Activated CD8-positive, alpha-beta T cell treated with anti-CD3 and anti-CD28 coated beads, Interleukin-2, amount 10 ng/mL, durations not matched to agents 7 days and 5 days (primary cell): Measurements from ENCODE around the gene HEPACAM. TPM values are rescaled to one million over a fixed set of nuclear protein-coding genes. Genes with fewer than 3 reads are reported as not detected.
"Not testable (repeated sequence)": the region's sequence is repeated elsewhere in the genome, so short reads cannot be mapped to it uniquely, and the experiment has no call there.

Experiments
- ATAC-seq: fragments of 150-1000 bp; cut with Tn5 transposase; one replicate; pipeline ENCODE4 v1.10.0; 2021; ENCODE audit warnings: moderate library complexity
- CTCF ChIA-PET: fragments of 350-600 bp; sonication (Branson Sonifier 250); formaldehyde crosslinking; loops from one replicate; lab custom pipeline; 2021; ENCODE audit warnings: antibody characterized with exemption; lab: Charles Lee
- POLR2A ChIA-PET: fragments of 350-600 bp; sonication (Branson Sonifier 250); formaldehyde crosslinking; loops from one replicate; lab custom pipeline; 2021; ENCODE audit warnings: antibody characterized with exemption; lab: Charles Lee
- DNase-seq: peaks from one replicate; pipeline ENCODE4 v3.0.0-alpha.2; 2020
- H3K27ac Mint-ChIP-seq: one replicate; pipeline ENCODE4 v1.8.0; 2021; ENCODE audit warnings: mild to moderate bottlenecking, mixed read lengths
- H3K27me3 Mint-ChIP-seq: one replicate; pipeline ENCODE4 v1.8.0; 2021; ENCODE audit warnings: low read depth, mixed read lengths
- H3K36me3 Mint-ChIP-seq: one replicate; pipeline ENCODE4 v1.8.0; 2021; ENCODE audit warnings: low read depth, mixed read lengths
- H3K4me1 Mint-ChIP-seq: one replicate; pipeline ENCODE4 v1.8.0; 2021; ENCODE audit warnings: low read depth, mixed read lengths
- H3K4me3 Mint-ChIP-seq: one replicate; pipeline ENCODE4 v1.8.0; 2021; ENCODE audit warnings: mild to moderate bottlenecking, mixed read lengths
- H3K9me3 Mint-ChIP-seq: one replicate; pipeline ENCODE4 v1.8.0; 2022; ENCODE audit warnings: mixed read lengths; ENCODE audit not compliant: insufficient read depth
- total RNA-seq, 2 experiments: library from RNA; stranded (reverse); gene quantifications; one replicate each; pipeline ENCODE4 v1.2.3, GENCODE V29; 2021

HEPACAM gene, protein sequence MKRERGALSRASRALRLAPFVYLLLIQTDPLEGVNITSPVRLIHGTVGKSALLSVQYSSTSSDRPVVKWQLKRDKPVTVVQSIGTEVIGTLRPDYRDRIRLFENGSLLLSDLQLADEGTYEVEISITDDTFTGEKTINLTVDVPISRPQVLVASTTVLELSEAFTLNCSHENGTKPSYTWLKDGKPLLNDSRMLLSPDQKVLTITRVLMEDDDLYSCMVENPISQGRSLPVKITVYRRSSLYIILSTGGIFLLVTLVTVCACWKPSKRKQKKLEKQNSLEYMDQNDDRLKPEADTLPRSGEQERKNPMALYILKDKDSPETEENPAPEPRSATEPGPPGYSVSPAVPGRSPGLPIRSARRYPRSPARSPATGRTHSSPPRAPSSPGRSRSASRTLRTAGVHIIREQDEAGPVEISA
- total RNA-seq, result not detected

DNA sequence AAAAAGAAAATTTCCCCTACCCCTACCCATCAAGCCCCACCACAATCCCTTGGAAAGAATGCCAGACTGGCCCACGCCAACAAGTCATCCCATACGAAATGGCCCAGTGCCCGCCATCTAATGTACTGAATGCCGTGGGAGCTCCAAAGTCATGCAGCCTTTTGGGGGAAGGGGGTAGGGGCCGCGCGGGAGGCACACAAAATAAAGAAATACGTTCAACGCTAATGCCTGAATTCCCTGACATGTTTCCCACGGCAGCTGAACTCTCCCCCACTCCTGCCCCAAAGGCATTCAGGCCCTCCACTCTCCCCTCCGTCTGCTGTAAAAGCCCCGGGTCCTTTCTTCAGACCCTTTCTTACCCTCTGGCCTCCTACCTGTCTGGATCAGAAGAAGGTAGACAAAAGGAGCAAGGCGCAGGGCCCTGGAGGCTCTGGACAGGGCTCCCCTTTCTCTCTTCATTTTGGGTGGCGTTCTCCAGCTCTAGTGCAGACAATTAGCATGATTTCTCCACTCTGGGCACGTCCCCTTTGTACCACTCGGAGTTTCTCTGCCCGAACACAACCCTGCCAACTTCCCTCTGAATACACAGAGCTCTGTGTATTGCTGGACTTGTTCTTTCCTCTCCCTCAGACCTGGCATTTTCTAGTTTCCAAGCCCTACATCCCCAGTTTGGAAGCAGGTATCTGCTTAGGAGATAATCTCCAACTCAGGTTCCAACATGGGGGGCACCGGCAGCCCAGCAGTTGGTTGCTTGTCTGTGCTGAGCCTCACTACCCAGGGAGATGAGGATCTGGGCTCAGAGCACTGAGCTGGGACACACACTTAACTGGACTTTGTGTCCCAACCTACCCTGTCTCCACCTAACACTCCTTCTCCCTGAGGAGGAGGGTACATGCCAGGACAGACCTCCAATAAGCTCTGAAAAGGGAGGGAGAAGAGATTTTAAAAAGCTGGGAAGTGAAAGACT, at the start of gene HEPACAM:
Gene HEPACAM, minus strand, starts transcription at position 500 of the 967 bp plus-strand sequence. Its CDS starts 41 bp downstream, at position 459.
- Mint-ChIP-seq H3K36me3 (no peaks in the 10 kb centered on the region), H3K9me3 (no peaks in the 10 kb centered on the region), H3K4me1 (peaks cover 5% of the 10 kb centered on the region), H3K27ac (no peak within 1 kb of the TSS), H3K27me3 (peaks cover 10% of the 10 kb centered on the region), H3K4me3 (no peak within 1 kb of the TSS)
- ChIA-PET CTCF (interaction anchor here (1.1 to 3.1 kb wide), 4 partner anchors 9 to 59 kb away, joined by 3 to 10 read pairs (median 9); no protein-coding TSS in a partner anchor), POLR2A (interaction anchor here (0.6 to 1.8 kb wide), 2 partner anchors 9 to 18 kb away, joined by 4 read pairs; partner anchors contain the start of gene CCDC15)
- ATAC-seq (no peak), DNase-seq (no peak)

DNA sequence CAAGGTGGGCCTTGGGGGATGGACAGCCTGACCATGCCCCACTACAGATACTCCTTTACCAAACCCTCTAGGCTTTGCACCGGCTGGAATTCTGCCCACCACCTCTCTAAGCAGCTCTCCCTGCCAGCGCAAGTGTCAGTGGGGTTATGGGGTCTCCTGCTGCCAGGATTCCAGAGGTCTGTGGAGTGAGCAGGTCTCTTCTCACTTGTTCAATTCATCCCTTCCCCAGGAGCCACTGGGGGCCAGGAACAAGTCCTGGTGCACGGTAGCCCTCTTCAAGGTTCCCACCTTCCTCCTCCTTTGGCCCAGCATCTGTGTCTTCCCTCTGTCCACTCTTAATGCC, 48.6 kb upstream of the HEPACAM start:
- DNase-seq (no peak), ATAC-seq (no peak)
- POLR2A ChIA-PET, result interaction anchor here (0.6 kb wide), 1 partner anchor 10 kb away, joined by 8 read pairs; no protein-coding TSS in a partner anchor
- H3K4me1 Mint-ChIP-seq, result no peaks in the 10 kb centered on the region
- H3K9me3 Mint-ChIP-seq, result peaks cover 12% of the 10 kb centered on the region
- CTCF ChIA-PET, result no interaction called here
- H3K36me3 Mint-ChIP-seq, result peaks cover 69% of the 10 kb centered on the region
- H3K27me3 Mint-ChIP-seq, result no peaks in the 10 kb centered on the region
- no peak overlapping the region for H3K27ac Mint-ChIP-seq
- H3K4me3 Mint-ChIP-seq, result no peak overlapping the region

DNA sequence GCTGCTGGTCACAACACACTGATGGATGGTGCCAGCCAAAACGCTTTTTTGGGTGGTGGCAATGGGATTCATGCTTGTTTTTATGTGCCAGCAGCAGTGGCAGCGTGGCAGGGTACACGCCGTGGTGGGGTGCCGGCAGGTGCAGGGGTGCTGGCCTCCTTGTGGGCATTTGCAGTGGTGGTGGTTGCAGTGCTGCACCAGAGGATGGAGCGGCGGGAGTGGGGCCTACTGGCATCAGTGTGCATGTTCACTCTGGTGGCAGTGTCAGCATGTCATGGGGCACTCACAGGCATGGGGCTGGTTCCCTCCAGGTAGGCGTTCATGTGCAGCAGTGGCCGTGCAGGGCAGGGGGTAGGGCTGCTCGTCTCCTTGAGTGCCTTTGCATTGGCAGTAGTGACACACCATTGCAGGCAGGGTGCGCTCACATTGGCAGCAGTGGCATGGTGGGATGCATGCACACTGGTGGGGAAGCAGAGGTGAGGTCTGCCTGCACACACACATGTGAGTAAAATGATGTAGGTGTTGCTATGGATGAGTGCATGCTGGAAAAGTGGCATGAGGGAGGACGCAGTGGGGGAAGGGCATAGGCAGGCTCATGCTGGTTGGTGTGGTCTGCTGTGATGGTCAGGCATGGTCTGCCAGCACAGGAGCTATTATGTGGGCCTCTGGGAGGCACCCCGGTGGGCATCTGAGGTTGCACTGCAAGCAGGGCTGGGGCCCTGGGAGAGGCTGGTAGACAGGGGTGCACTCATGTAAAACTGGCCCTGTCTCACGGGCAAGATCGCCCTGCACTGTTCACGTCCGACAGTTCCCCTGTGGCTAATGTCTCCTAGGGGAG, 48.0 kb upstream of the HEPACAM start:
- no peaks in the 10 kb centered on the region for H3K4me1 Mint-ChIP-seq
- DNase-seq (no peak), ATAC-seq (no peak)
- no peak overlapping the region for H3K27ac Mint-ChIP-seq
- no peaks in the 10 kb centered on the region for H3K27me3 Mint-ChIP-seq
- H3K9me3 Mint-ChIP-seq, result peaks cover 12% of the 10 kb centered on the region
- peaks cover 72% of the 10 kb centered on the region for H3K36me3 Mint-ChIP-seq
- no peak overlapping the region for H3K4me3 Mint-ChIP-seq
- CTCF ChIA-PET, result no interaction called here
- POLR2A ChIA-PET, result interaction anchor here (0.6 kb wide), 1 partner anchor 9 kb away, joined by 8 read pairs; no protein-coding TSS in a partner anchor

DNA sequence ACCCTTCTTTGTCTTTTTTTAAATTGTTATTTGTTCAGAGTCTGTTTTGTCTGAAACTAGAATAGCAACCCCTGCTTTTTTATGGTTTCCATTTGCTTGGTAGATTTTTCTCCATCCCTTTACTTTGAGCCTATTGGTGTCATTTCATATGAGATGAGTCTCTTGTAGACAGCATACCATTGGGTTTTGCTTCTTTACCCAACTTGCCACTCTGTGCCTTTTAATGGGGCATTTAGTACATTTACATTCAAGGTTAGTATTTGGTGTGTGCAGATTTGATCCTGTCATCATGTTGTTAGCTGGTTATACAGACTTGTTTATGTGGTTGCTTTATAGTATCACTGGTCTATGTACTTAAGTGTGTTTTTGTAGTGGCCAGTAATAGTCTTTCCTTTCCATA, 46.2 kb upstream of the HEPACAM start:
- CTCF ChIA-PET, result interaction anchor here (1.4 kb wide), 1 partner anchor 16 kb away, joined by 3 read pairs; no protein-coding TSS in a partner anchor
- Mint-ChIP-seq H3K4me1 (no peaks in the 10 kb centered on the region), H3K4me3 (no peak overlapping the region), H3K36me3 (peaks cover 74% of the 10 kb centered on the region), H3K9me3 (peaks cover 12% of the 10 kb centered on the region), H3K27ac (no peak overlapping the region), H3K27me3 (no peaks in the 10 kb centered on the region)
- POLR2A ChIA-PET, result no interaction called here
- DNase-seq (no peak), ATAC-seq (no peak)

DNA sequence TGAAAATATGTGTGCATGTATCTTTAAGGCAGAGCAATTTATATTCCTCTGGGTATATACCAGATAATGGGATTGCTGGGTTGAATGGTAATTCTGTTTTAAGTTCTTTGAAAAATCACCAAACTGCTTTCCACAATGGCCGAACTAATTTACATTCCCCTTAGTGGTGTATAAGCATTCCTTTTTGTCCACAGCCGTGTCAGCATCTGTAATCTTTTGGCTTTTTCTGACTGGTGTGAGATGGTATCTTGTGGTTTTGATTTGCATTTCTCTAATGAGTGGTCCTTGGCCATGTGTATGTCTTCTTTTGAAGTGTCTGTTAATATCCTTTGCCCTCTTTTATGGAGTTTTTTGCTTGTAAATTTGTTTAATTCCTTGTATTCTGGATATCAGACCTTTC, 42.5 kb upstream of the HEPACAM start:
- H3K27me3 Mint-ChIP-seq, result no peaks in the 10 kb centered on the region
- peaks cover 62% of the 10 kb centered on the region for H3K36me3 Mint-ChIP-seq
- ChIA-PET POLR2A (no interaction called here), CTCF (interaction anchor here (1.5 kb wide), 1 partner anchor 11 kb away, joined by 3 read pairs; no protein-coding TSS in a partner anchor)
- H3K27ac Mint-ChIP-seq, result no peak overlapping the region
- peaks cover 12% of the 10 kb centered on the region for H3K9me3 Mint-ChIP-seq
- ATAC-seq, result no peak
- DNase-seq, result no peak
- H3K4me1 Mint-ChIP-seq, result no peaks in the 10 kb centered on the region
- no peak overlapping the region for H3K4me3 Mint-ChIP-seq

DNA sequence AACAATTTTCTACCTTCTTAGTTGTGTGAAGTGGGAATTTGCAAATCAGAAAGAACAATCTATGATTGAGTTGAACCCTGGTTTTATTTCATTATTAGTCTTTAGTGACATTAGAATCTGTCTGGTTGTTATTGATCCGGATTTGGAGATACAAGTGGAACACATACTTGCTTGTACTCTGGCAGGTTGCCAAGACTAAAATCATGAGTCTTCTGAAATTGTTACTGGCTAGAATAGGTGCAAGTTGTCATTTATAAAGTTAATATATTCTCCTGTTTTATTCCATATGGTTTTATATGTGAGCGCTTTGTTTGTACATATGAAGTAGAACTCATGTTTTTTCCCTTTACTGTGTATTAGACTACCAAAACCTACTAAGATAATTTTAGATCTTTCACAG, 41.2 kb upstream of the HEPACAM start:
- CTCF ChIA-PET, result no interaction called here
- Mint-ChIP-seq H3K4me1 (no peaks in the 10 kb centered on the region), H3K4me3 (no peak overlapping the region), H3K27me3 (no peaks in the 10 kb centered on the region), H3K36me3 (peaks cover 49% of the 10 kb centered on the region), H3K27ac (no peak overlapping the region), H3K9me3 (peaks cover 11% of the 10 kb centered on the region)
- ATAC-seq (no peak), DNase-seq (no peak)
- POLR2A ChIA-PET, result no interaction called here

DNA sequence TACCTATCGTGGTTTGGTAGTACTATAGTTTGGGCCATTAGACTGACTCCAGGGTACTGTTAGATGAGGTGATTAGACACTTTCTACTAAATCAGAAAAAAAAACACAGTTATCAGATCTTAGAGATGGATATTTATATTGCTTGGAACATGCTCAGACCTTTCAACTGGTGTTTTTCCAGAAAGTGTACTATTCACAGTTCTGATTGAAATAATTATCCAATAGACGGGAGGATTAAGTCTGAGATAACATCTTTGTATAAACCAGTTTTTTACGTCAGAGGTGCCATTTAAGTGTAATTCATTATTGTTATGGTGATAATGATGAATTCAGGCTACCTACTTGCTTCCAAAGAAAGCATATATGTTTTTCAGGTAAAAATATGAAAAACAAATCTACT, 40.7 kb upstream of the HEPACAM start:
- CTCF ChIA-PET, result no interaction called here
- DNase-seq, result no peak
- Mint-ChIP-seq H3K27ac (no peak overlapping the region), H3K4me1 (no peaks in the 10 kb centered on the region), H3K9me3 (peaks cover 9% of the 10 kb centered on the region), H3K36me3 (peaks cover 44% of the 10 kb centered on the region), H3K27me3 (no peaks in the 10 kb centered on the region), H3K4me3 (no peak overlapping the region)
- POLR2A ChIA-PET, result no interaction called here
- ATAC-seq, result no peak

DNA sequence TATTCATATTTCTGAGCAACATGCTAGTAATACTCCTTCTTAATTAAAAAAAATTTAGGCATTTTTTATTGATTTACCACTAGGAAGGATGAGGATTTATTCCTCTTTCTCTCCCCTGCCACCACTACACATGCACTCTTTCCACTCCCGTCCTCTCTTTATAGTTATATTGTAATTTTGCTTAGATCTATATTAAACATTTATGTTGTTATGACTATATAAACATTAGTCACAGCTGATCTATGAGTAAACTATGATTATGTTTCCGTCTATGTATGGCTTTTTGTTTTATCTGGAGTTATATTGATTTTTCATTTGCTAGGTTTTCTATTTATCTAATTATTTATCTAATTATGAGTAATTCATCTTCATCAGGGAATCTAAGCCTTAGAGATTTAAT, 36.0 kb upstream of the HEPACAM start:
- no peaks in the 10 kb centered on the region for H3K4me1 Mint-ChIP-seq
- POLR2A ChIA-PET, result no interaction called here
- H3K4me3 Mint-ChIP-seq, result no peak overlapping the region
- H3K9me3 Mint-ChIP-seq, result no peaks in the 10 kb centered on the region
- CTCF ChIA-PET, result interaction anchor here (1.0 kb wide), 1 partner anchor 169 kb away, joined by 4 read pairs; no protein-coding TSS in a partner anchor
- peaks cover 6% of the 10 kb centered on the region for H3K36me3 Mint-ChIP-seq
- no peaks in the 10 kb centered on the region for H3K27me3 Mint-ChIP-seq
- no peak for ATAC-seq
- no peak for DNase-seq
- H3K27ac Mint-ChIP-seq, result no peak overlapping the region

DNA sequence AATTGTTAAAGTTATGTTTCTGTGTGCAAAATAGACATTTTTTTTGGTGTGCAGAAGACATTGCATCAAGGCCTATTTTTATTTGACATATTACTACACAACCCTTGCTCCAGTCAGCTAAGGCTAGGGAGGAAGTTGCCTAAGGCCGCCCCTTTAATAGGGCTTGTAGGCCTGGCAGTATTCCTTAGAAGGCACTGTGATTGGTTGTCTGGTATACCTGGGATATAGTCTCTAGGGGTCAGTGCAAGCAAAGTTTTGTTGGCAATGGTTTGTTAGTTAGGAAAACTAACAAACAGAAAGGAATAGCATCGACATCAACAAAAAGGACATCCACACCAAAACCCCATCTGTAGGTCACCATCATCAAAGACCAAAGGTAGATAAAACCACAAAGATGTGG, 35.1 kb upstream of the HEPACAM start:
- no peak for DNase-seq
- no peak for ATAC-seq
- H3K9me3 Mint-ChIP-seq, result no peaks in the 10 kb centered on the region
- peaks cover 3% of the 10 kb centered on the region for H3K36me3 Mint-ChIP-seq
- CTCF ChIA-PET, result interaction anchor here (1.0 to 2.5 kb wide), 2 partner anchors 153 to 170 kb away, joined by 4 to 6 read pairs; no protein-coding TSS in a partner anchor
- no peaks in the 10 kb centered on the region for H3K4me1 Mint-ChIP-seq
- no peaks in the 10 kb centered on the region for H3K27me3 Mint-ChIP-seq
- POLR2A ChIA-PET, result no interaction called here
- no peak overlapping the region for H3K27ac Mint-ChIP-seq
- H3K4me3 Mint-ChIP-seq, result no peak overlapping the region

DNA sequence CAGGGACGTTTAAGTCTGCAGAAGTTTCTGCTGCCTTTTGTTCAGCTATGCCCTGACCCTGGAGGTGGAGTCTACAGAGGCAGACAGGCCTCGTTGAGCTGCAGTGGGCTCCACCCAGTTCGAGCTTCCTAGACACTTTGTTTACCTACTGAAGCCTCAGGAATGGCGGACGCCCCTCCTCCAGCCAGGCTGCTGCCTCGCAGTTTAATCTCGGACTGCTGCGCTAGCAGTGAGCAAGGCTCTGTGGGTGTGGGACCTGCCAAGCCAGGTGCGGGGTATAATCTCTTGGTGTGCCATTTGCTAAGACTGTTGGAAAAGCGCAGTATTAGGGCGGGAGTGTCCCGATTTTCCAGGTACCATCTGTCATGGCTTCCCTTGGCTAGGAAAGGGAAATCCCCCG, 32.4 kb upstream of the HEPACAM start:
- POLR2A ChIA-PET, H3K4me1 Mint-ChIP-seq, CTCF ChIA-PET, H3K27ac Mint-ChIP-seq, H3K4me3 Mint-ChIP-seq, DNase-seq, H3K27me3 Mint-ChIP-seq, H3K9me3 Mint-ChIP-seq, ATAC-seq: not testable (repeated sequence)
- H3K36me3 Mint-ChIP-seq, result peaks cover 11% of the 10 kb centered on the region
